GM18951 (cell line): Measurements from ENCODE around the gene ULK3.

Experiments used
- POLR2A ChIP-seq: IDR thresholded peaks from 4 replicates; pipeline ENCODE4 v1.6.1; 2011; ENCODE audit warnings: mild to moderate bottlenecking; ENCODE audit not compliant: insufficient read length, insufficient read depth; ENCODE audit errors: extremely low read depth
- in situ Hi-C: fragments of 300-500 bp; cut with MboI; formaldehyde crosslinking; loops from one replicate; pipeline ENCODE4 v1.12.0; 2022; ENCODE audit warnings: low sequenced_read_pairs, mixed read lengths, inconsistent platforms; ENCODE audit not compliant: unreplicated experiment

Gene ULK3

GRCh38 chr15:74790080-74790916, 52.7 kb downstream of the ULK3 start:
- in situ Hi-C loops = no loop called here
- no peak for TF ChIP-seq POLR2A

DNA sequence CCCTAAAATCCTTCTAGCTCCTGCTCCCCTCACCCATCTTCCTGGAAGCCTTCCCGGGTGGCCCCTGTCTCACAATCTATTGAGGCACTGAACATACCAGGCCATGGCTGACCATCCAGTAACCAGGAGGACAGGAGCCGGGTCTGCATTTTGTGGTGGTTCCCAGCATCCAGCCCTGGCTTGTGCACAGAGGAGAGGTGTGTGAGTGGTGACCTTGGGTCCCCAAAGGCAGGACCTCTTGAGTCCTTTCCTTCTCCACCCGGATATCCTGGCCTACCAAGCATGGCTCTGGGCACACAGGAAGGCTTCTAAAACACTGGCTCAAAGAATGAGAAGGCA, 53.2 kb downstream of the ULK3 start:
- in situ Hi-C loops = no loop called here
- no peak for TF ChIP-seq POLR2A

- peak; percentile 60 for TF ChIP-seq POLR2A
- in situ Hi-C loops = no loop called here
Measured at GRCh38 chr15:74789171-74789631, 53.8 kb downstream of the ULK3 start.

GRCh38 chr15:74788683-74789151, 54.2 kb downstream of the ULK3 start:
- peak; percentile 85 for TF ChIP-seq POLR2A
- in situ Hi-C loops = no loop called here

- in situ Hi-C loops = no loop called here
- no peak for TF ChIP-seq POLR2A
Measured at GRCh38 chr15:74788042-74788682, 54.8 kb downstream of the ULK3 start.

DNA sequence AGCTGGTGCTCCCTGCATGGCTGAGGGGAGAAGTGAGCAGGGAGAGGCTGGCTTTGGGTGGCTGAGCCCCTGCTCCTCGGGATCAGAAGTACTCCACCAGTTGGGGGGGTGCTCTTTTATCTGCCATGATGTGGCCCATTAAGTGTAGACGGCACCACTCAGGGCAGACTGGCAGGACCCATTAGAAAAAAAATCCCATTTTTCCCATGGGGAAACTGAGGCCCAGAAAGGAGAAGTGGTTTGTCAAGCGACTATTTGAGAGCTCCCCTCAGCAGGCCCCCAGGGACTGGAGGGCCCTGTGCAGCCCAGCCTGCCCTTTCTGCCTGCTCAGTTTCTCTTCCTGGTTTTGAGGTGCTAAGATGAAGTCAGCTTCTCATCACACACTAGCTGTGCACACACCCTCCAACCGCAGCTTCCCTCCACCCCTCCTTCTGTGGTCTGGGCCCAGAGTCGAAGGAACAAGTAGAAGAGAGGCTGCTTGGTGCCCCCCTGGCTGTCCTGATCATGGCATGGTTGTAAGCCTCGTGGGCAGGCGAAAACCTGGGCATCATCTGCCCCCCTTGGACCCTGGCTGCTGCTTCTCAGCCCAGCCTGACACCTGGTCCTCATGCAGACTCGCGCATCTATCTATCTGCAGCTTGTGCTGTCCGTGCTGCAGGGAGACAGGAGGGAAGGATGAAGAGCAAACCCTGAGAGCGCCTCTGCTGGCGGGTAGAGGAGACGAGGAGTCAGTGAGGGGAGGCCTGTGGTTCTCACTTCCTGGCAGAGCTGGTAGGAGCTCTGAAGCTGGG, 55.5 kb downstream of the ULK3 start:
- in situ Hi-C loops = no loop called here
- no peak for TF ChIP-seq POLR2A

- in situ Hi-C loops = no loop called here
Measured at GRCh38 chr15:74786551-74787165, 56.3 kb downstream of the ULK3 start.

More at GRCh38 chr15:74786551-74787165, 56.3 kb downstream of the ULK3 start:
- TF ChIP-seq POLR2A = no peak
